Kidney (tissue), 14 donors: Measurements from ENCODE around the gene C9orf50. TPM values are rescaled to one million over a fixed set of nuclear protein-coding genes. Genes with fewer than 3 reads are reported as not detected.

ENCODE experiments used
- DNase-seq, 5 donors: peaks; one replicate each; pipeline ENCODE4 v3.0.0-alpha.2; 2013 to 2020
- FAIRE-seq: peaks from 2 replicates; lab custom pipeline; 2012; peaks lifted over from hg19 to GRCh38; lab: Jason Lieb, UNC
- H3K27ac ChIP-seq, 2 donors: one replicate each; pipeline ENCODE4 v1.7.0; 2013; ENCODE audit warnings: low read depth in 2 of 2, low read length in 2 of 2, inconsistent platforms in 1 of 2
- H3K27me3 ChIP-seq: one replicate; pipeline ENCODE4 v1.7.1; 2013; ENCODE audit warnings: low read length, inconsistent platforms; ENCODE audit not compliant: control insufficient read depth, insufficient read depth
- H3K36me3 ChIP-seq, 3 donors: one replicate each; pipeline versions ENCODE4 v1.7.0 to v1.7.1; 2013; ENCODE audit warnings: low read length in 3 of 3, control low read depth in 1 of 3, inconsistent platforms in 1 of 3; ENCODE audit not compliant: insufficient read depth in 3 of 3, control insufficient read depth in 2 of 3
- H3K4me1 ChIP-seq, 3 donors: one replicate each; pipeline versions ENCODE4 v1.7.0 to v1.7.1; 2013; ENCODE audit warnings: low read length in 3 of 3, inconsistent platforms in 1 of 3, low read depth in 1 of 3; ENCODE audit not compliant: control insufficient read depth in 2 of 3, insufficient read depth in 2 of 3
- H3K4me3 ChIP-seq, 3 donors: one replicate each; pipeline versions ENCODE4 v1.7.0 to v1.8.1; 2013; ENCODE audit warnings: low read length in 3 of 3, control low read depth in 1 of 3, inconsistent platforms in 1 of 3
- H3K9ac ChIP-seq, 3 donors: one replicate each; pipeline versions ENCODE4 v1.7.0 to v1.7.1; 2013; ENCODE audit warnings: low read length in 3 of 3, control low read depth in 1 of 3, inconsistent platforms in 1 of 3
- H3K9me3 ChIP-seq, 3 donors: one replicate each; pipeline versions ENCODE4 v1.7.0 to v1.7.1; 2013; ENCODE audit warnings: low read length in 3 of 3, control low read depth in 1 of 3, inconsistent platforms in 1 of 3; ENCODE audit not compliant: control insufficient read depth in 2 of 3, insufficient read depth in 1 of 3
- CTCF ChIP-seq: IDR thresholded peaks from 3 replicates; pipeline ENCODE4 v1.5.1; 2012; ENCODE audit warnings: mild to moderate bottlenecking, moderate library complexity, borderline replicate concordance; ENCODE audit not compliant: insufficient read depth; ENCODE audit errors: extremely low read depth
- intact Hi-C: fragments of 100-400 bp; cut with DNase I; formaldehyde crosslinking; loops from one replicate; pipeline ENCODE4 v1.11.1; 2022
- polyA plus RNA-seq: library from polyadenylated mRNA; stranded (reverse); fragments of 350-450 nt; fragmentation: Illumina TruSeq; extraction: RNeasy Lipid Tissue Mini Kit (QIAGEN cat#74804); gene quantifications from one replicate; pipeline ENCODE4 v1.2.3, GENCODE V29; 2014; ENCODE audit warnings: low read depth, low replicate concordance; ENCODE audit not compliant: insufficient read depth
- total RNA-seq: library from RNA; stranded (reverse); fragmentation: NEBNext Ultra II Directional; extraction: Animal tissue kit (Norgen Biotek cat#: 25700); gene quantifications from one replicate; pipeline ENCODE4 v1.2.1, GENCODE V29; 2021
- donor health status: control.
- donor health status: control.
- donor health status: control.
- donor health status: control.
- donor health status: control.
- donor health status: DM: yes; HTN: yes; CAD: no.
- donor health status: Normal renal cell carcinoma (clear cell type).

The C9orf50 gene
- total and polyA plus RNA-seq, 2 donors from 2014 or later = 1.1 to 2.8 TPM

- intact Hi-C loops = no loop called here
- DNase-seq (no peak), FAIRE-seq (no peak)
- Histone ChIP-seq H3K4me3 (no peak overlapping the region), H3K4me1 (peaks cover 5 to 24% (median 18%) of the 10 kb centered on the region in 3 donors), H3K36me3 (no peaks in the 10 kb centered on the region), H3K9me3 (no peaks in the 10 kb centered on the region), H3K9ac (no peak overlapping the region), H3K27me3 (no peaks in the 10 kb centered on the region), H3K27ac (no peak overlapping the region)
- TF ChIP-seq CTCF = no peak
Measured at GRCh38 chr9:129572517-129572916, 48.4 kb downstream of the C9orf50 start.

- Histone ChIP-seq H3K27ac (no peak overlapping the region), H3K4me3 (no peak overlapping the region), H3K9ac (no peak overlapping the region), H3K36me3 (no peaks in the 10 kb centered on the region), H3K9me3 (no peaks in the 10 kb centered on the region), H3K4me1 (peaks cover 5 to 24% (median 18%) of the 10 kb centered on the region in 3 donors), H3K27me3 (no peaks in the 10 kb centered on the region)
- DNase-seq (no peak), FAIRE-seq (no peak)
- intact Hi-C loops = no loop called here
- TF ChIP-seq CTCF = no peak
Measured at GRCh38 chr9:129572052-129572425, 48.9 kb downstream of the C9orf50 start.

- H3K4me3 ChIP-seq = no peak overlapping the region
- peak overlapping the region; percentile 40 to 81 for H3K27ac ChIP-seq
- H3K9ac ChIP-seq = no peak overlapping the region
- no peak for TF ChIP-seq CTCF
- no peaks in the 10 kb centered on the region for H3K9me3 ChIP-seq
- H3K36me3 ChIP-seq = no peaks in the 10 kb centered on the region
- H3K27me3 ChIP-seq = no peaks in the 10 kb centered on the region
- intact Hi-C loops = no loop called here
- DNase-seq (no peak), FAIRE-seq (no peak)
- peaks cover 5 to 23% (median 18%) of the 10 kb centered on the region in 3 donors for H3K4me1 ChIP-seq
Measured at GRCh38 chr9:129571298-129572051, 49.4 kb downstream of the C9orf50 start.
